Smooth muscle cell (in vitro differentiated cells): ENCODE data around the gene EPS15. TPM values are rescaled to one million over a fixed set of nuclear protein-coding genes. Genes with fewer than 3 reads are reported as not detected.

Experiments
- DNase-seq: peaks from one replicate; lab custom pipeline; 2025; ENCODE audit not compliant: unreplicated experiment; lab: John Stamatoyannopoulos, UW
- H2AFZ ChIP-seq: fragments of 200-600 bp; sonication (generic); 2 replicates; pipeline ENCODE4 v1.6.0; 2016; ENCODE audit warnings: antibody characterized with exemption, low read depth, mild to moderate bottlenecking
- H3F3A ChIP-seq: fragments of 200-600 bp; sonication (generic); 2 replicates; pipeline ENCODE4 v1.6.0; 2017; ENCODE audit warnings: antibody characterized with exemption, low read depth
- H3K27ac ChIP-seq: fragments of 200-600 bp; sonication (generic); 2 replicates; pipeline ENCODE4 v1.5.1; 2016; ENCODE audit warnings: low read depth, mild to moderate bottlenecking
- H3K27me3 ChIP-seq: fragments of 200-600 bp; sonication (generic); 2 replicates; pipeline ENCODE4 v1.6.1; 2016; ENCODE audit warnings: low read depth, mild to moderate bottlenecking
- H3K36me3 ChIP-seq: fragments of 200-600 bp; sonication (generic); 2 replicates; pipeline ENCODE4 v1.5.1; 2016; ENCODE audit warnings: low read depth
- H3K4me1 ChIP-seq: fragments of 200-600 bp; sonication (generic); 2 replicates; pipeline ENCODE4 v1.5.1; 2016; ENCODE audit warnings: low read depth
- H3K4me2 ChIP-seq: fragments of 200-600 bp; sonication (generic); 2 replicates; pipeline ENCODE4 v1.6.0; 2016; ENCODE audit warnings: mild to moderate bottlenecking
- H3K4me3 ChIP-seq: fragments of 200-600 bp; sonication (generic); 2 replicates; pipeline ENCODE4 v1.5.1; 2016; ENCODE audit warnings: mild to moderate bottlenecking
- H3K79me2 ChIP-seq: fragments of 200-600 bp; sonication (generic); 2 replicates; pipeline ENCODE4 v1.6.0; 2016; ENCODE audit warnings: low read depth, mild to moderate bottlenecking
- H3K9ac ChIP-seq: fragments of 200-600 bp; sonication (generic); 2 replicates; pipeline ENCODE4 v1.6.0; 2016; ENCODE audit warnings: low read depth
- H3K9me3 ChIP-seq: fragments of 200-600 bp; sonication (generic); replicated peaks from 2 replicates; pipeline ENCODE4 v1.5.1; 2016; ENCODE audit warnings: low read depth
- H4K20me1 ChIP-seq: fragments of 200-600 bp; sonication (generic); 2 replicates; pipeline ENCODE4 v1.6.0; 2016; ENCODE audit warnings: low read depth
- CTCF ChIP-seq: fragments of 200-600 bp; sonication (generic); IDR thresholded peaks from 2 replicates; pipeline ENCODE4 v1.5.1; 2017; ENCODE audit warnings: borderline replicate concordance, mild to moderate bottlenecking, antibody characterized with exemption; ENCODE audit not compliant: insufficient read depth, poor library complexity, severe bottlenecking
- WGBS: methylation state at CpG from one replicate; pipeline ENCODE4 v1.1.7; 2016; ENCODE audit warnings: low lambda C conversion rate; 5-methylcytosine and 5-hydroxymethylcytosine counted together
- polyA plus RNA-seq: library from polyadenylated mRNA; unstranded; fragments of >200 nt; fragmentation: Nextera tagmentation; extraction: Ambion mirVana; gene quantifications from 2 replicates; pipeline ENCODE4 v1.2.1, GENCODE V29; 2016
- total RNA-seq: library from RNA; depleted of rRNA; stranded (reverse); fragments of >200 nt; gene quantifications from 2 replicates; pipeline ENCODE4 v1.2.3, GENCODE V29; 2014

EPS15 gene
- total and polyA plus RNA-seq, 2 experiments from 2014 or later: 9.0 to 54.3 TPM

GRCh38 chr1:51549901-51550300, 30.8 kb upstream of the EPS15 start:
- no peak for TF ChIP-seq CTCF
- WGBS: 90% methylated on average over 3 of the region's 3 CpGs
- H2AFZ ChIP-seq: no peak overlapping the region

GRCh38 chr1:51549016-51549619, 30.1 kb upstream of the EPS15 start:
- Histone ChIP-seq H4K20me1 (no peaks in the 10 kb centered on the region), H3K4me1 (no peaks in the 10 kb centered on the region), H3K9ac (no peak overlapping the region), H3K9me3 (no peaks in the 10 kb centered on the region), H3K36me3 (no peaks in the 10 kb centered on the region), H2AFZ (no peak overlapping the region), H3K27ac (no peak overlapping the region), H3K27me3 (no peaks in the 10 kb centered on the region), H3K4me3 (no peak overlapping the region), H3K79me2 (no peaks in the 10 kb centered on the region), H3K4me2 (no peak overlapping the region), H3F3A (no peaks in the 10 kb centered on the region)
- 92% methylated on average over 3 of the region's 3 CpGs for WGBS
- DNase-seq: no peak
- no peak for TF ChIP-seq CTCF

More at GRCh38 chr1:51549901-51550300, 30.8 kb upstream of the EPS15 start:
- Histone ChIP-seq H3K4me2 (no peak overlapping the region), H3K36me3 (no peaks in the 10 kb centered on the region), H3F3A (no peaks in the 10 kb centered on the region), H3K79me2 (no peaks in the 10 kb centered on the region), H3K27ac (no peak overlapping the region), H3K9me3 (no peaks in the 10 kb centered on the region), H3K4me1 (no peaks in the 10 kb centered on the region), H3K4me3 (no peak overlapping the region), H4K20me1 (no peaks in the 10 kb centered on the region), H3K27me3 (no peaks in the 10 kb centered on the region), H3K9ac (no peak overlapping the region)
- DNase-seq: no peak

- H3K27me3 ChIP-seq: no peaks in the 10 kb centered on the region
- DNase-seq: no peak
- no peak overlapping the region for H3K4me2 ChIP-seq
- no peak overlapping the region for H3K27ac ChIP-seq
- H3K4me1 ChIP-seq: no peaks in the 10 kb centered on the region
- no peak for TF ChIP-seq CTCF
- H3K9ac ChIP-seq: no peak overlapping the region
- no peaks in the 10 kb centered on the region for H3K36me3 ChIP-seq
- no peaks in the 10 kb centered on the region for H3K9me3 ChIP-seq
- H3K4me3 ChIP-seq: no peak overlapping the region
- H4K20me1 ChIP-seq: no peaks in the 10 kb centered on the region
- no peaks in the 10 kb centered on the region for H3F3A ChIP-seq
- no peaks in the 10 kb centered on the region for H3K79me2 ChIP-seq
- WGBS: 100% methylated on average over 2 of the region's 2 CpGs
- H2AFZ ChIP-seq: no peak overlapping the region
These were observed 24.8 kb upstream of the EPS15 start for GRCh38 chr1:51543858-51544257.
